Ishikawa (cell line): ENCODE measurements around the gene ATP6V1C2.

Experiments
- RAD21 ChIP-seq: IDR thresholded peaks from 2 replicates; pipeline ENCODE4 v1.6.1; 2012; ENCODE audit warnings: low read depth
- TAF1 ChIP-seq: IDR thresholded peaks from 2 replicates; pipeline ENCODE4 v1.6.1; 2012; ENCODE audit warnings: low read depth, mild to moderate bottlenecking
- TCF12 ChIP-seq: IDR thresholded peaks from 2 replicates; pipeline ENCODE4 v1.6.1; 2012; ENCODE audit warnings: low read depth
- YY1 ChIP-seq: IDR thresholded peaks from 2 replicates; pipeline ENCODE4 v1.6.1; 2012; ENCODE audit warnings: low read depth
- TF ChIP-seq, protein P1 (sequence below): IDR thresholded peaks from 2 replicates; pipeline ENCODE4 v1.6.1; 2012

DNA sequence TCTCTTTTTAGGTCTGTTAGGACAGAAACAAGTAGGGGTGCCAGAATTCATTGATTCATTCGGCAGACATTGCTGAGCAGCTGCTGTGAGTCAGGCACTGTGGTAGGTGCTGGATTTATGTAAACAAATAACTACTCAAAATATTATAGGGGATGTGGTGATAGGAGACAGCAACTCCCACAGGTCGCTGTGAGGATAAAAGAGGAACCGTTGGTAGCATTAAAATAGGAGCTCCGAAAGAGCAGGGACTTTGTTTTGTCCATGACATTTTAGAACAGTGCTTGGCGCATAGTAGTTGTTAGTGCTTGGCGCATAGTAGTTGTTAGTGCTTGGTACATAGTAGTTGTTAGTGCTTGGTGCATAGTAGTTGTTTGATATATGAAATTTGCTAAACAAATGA lies 29.2 kb downstream of the ATP6V1C2 start:
- TF ChIP-seq TCF12, result no peak
- no peak for TF ChIP-seq TAF1
- no peak for TF ChIP-seq RAD21
- TF ChIP-seq, protein P1, sequence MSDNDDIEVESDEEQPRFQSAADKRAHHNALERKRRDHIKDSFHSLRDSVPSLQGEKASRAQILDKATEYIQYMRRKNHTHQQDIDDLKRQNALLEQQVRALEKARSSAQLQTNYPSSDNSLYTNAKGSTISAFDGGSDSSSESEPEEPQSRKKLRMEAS, result no peak
- no peak for TF ChIP-seq YY1
